22Rv1 (cell line): ENCODE results near the gene CMSS1.

Source experiments
- CTCF ChIP-seq: fragments of 450-650 bp; IDR thresholded peaks from 2 replicates; pipeline ENCODE4 v1.5.1; 2017; ENCODE audit warnings: mild to moderate bottlenecking
- ZFX ChIP-seq: fragments of 450-650 bp; IDR thresholded peaks from 2 replicates; pipeline ENCODE4 v1.6.1; 2017; ENCODE audit warnings: antibody characterized with exemption, borderline replicate concordance

GRCh38 chr3:100198579-100199269 lies 381.1 kb downstream of the CMSS1 start:
- TF ChIP-seq CTCF = no peak
- TF ChIP-seq ZFX = no peak
